Measurements from ENCODE around the gene TOX2.

Gene TOX2

GRCh38 chr20:43916073-43916880 lies 1.6 kb downstream of the TOX2 start:
- no peak for DNase-seq

- DNase-seq = peak in 1 of 2 donors; percentile 23
Measured at GRCh38 chr20:43916881-43917371, 2.3 kb downstream of the TOX2 start.

- no peak for DNase-seq
Measured at GRCh38 chr20:43917380-43917779, 2.7 kb downstream of the TOX2 start.

- DNase-seq = no peak
Measured at GRCh38 chr20:43919686-43920403, 5.2 kb downstream of the TOX2 start.

GRCh38 chr20:43920797-43921196 lies 6.1 kb downstream of the TOX2 start:
- no peak for DNase-seq

- DNase-seq = no peak
Measured at GRCh38 chr20:43921227-43921780, 6.7 kb downstream of the TOX2 start.

GRCh38 chr20:43922614-43923013 lies 8.0 kb downstream of the TOX2 start:
- no peak for DNase-seq

- no peak for DNase-seq
Measured at GRCh38 chr20:43923322-43923721, 8.7 kb downstream of the TOX2 start.

- no peak for DNase-seq
Measured at GRCh38 chr20:43923917-43924316, 9.3 kb downstream of the TOX2 start.

- peak; percentile 69 to 80 for DNase-seq
Measured at GRCh38 chr20:43925215-43925614, 10.6 kb downstream of the TOX2 start.

- DNase-seq = no peak
Measured at GRCh38 chr20:43925801-43926200, 11.1 kb downstream of the TOX2 start.

GRCh38 chr20:43926287-43927050 lies 11.8 kb downstream of the TOX2 start:
- DNase-seq = no peak

GRCh38 chr20:43931976-43932375 lies 17.3 kb downstream of the TOX2 start:
- DNase-seq = no peak

GRCh38 chr20:43934833-43935232 lies 20.2 kb downstream of the TOX2 start:
- DNase-seq = no peak

- no peak for DNase-seq
Measured at GRCh38 chr20:43936104-43936770, 21.6 kb downstream of the TOX2 start.

GRCh38 chr20:43936805-43937204 lies 22.2 kb downstream of the TOX2 start:
- no peak for DNase-seq

- DNase-seq = no peak
Measured at GRCh38 chr20:43937591-43937990, 22.9 kb downstream of the TOX2 start.

- no peak for DNase-seq
Measured at GRCh38 chr20:43938017-43938655, 23.5 kb downstream of the TOX2 start.

- no peak for DNase-seq
Measured at GRCh38 chr20:43938932-43939761, 24.5 kb downstream of the TOX2 start.

GRCh38 chr20:43939762-43940121 lies 25.1 kb downstream of the TOX2 start:
- DNase-seq = no peak

Measured in stimulated activated CD4-positive, alpha-beta T cell treated with anti-CD3 and anti-CD28 coated beads, Interleukin-2, amount 100 ng/mL, for 24 hours (primary cell).